HAP-1 (cell line): ENCODE measurements around the gene DMBX1.

Source experiments
- DNase-seq, 2 experiments: peaks; one replicate each; pipeline ENCODE4 v3.0.0-alpha.2; 2016 to 2020; ENCODE audit warnings: low spot score in 2 of 2
- H3K27me3 ChIP-seq: fragments of 250-450 bp; sonication (Bioruptor Pico); 2 replicates; pipeline ENCODE4 v1.5.1; 2020; ENCODE audit warnings: low read depth, mild to moderate bottlenecking, moderate library complexity
- H3K36me3 ChIP-seq: fragments of 250-450 bp; sonication (Bioruptor Pico); replicated peaks from 2 replicates; pipeline ENCODE4 v1.5.1; 2020; ENCODE audit warnings: mild to moderate bottlenecking
- H3K4me1 ChIP-seq: fragments of 250-450 bp; sonication (Bioruptor Pico); 2 replicates; pipeline ENCODE4 v1.5.1; 2020; ENCODE audit warnings: mild to moderate bottlenecking
- H3K4me3 ChIP-seq: fragments of 250-450 bp; sonication (Bioruptor Pico); 2 replicates; pipeline ENCODE4 v1.5.1; 2020; ENCODE audit warnings: mild to moderate bottlenecking, moderate library complexity
- H3K9me3 ChIP-seq: fragments of 250-450 bp; sonication (Bioruptor Pico); 2 replicates; pipeline ENCODE4 v1.5.1; 2020; ENCODE audit warnings: mild to moderate bottlenecking, moderate library complexity
- in situ Hi-C: fragments of 300-500 bp; cut with MboI; formaldehyde crosslinking; loops from 3 replicates; pipeline ENCODE4 v1.14.3; 2020; ENCODE audit warnings: low sequenced_read_pairs, inconsistent platforms, mixed read lengths

The DMBX1 gene

DNA sequence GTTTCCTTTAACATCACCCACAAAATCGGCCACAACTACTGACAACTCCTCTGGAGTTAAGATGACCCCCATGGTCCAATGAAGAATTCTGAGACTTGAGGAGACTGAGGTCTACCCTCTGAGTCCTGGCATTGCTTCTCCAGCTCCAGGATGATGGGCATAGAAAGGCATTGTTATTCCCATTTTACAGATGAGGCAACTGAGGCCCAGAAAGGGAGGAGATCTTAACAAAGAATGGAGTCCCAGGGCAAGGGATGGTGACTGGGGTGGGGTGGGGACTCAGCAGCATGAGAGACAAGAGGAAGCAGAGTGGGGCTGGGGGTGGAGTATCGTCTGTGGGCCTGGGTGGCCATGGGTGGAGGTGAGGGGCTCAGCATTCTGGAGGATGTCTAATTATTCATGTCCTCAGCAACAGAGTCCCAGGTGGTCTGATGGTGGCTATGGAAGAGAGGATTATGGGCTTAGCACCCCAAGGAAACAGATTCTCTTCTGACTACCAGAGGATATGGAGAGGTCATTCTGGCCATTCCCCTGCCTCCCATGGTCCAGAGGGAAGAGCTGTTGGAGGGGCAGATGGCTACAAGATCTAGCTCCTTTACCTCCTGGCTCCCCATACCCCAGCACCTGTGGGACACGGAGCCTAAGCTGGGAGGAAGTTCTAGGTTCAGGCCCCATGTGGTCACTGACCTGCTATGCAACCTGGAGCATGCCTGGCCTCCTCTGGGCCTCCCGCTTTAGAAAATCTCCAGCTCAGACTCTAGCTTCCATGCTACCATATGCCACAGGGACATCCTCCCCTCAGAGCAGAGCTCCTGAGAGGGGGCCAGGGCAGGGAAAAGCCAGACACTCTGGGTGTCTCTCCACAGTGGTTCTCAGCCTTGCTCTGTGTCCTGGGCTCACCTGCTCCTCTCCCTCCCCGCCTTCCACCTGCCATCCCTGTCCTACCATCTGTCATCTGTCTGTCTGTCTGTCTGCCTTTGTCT, 37.4 kb upstream of the DMBX1 start:
- Histone ChIP-seq H3K27me3 (peaks cover 28% of the 10 kb centered on the region), H3K36me3 (no peaks in the 10 kb centered on the region), H3K4me1 (peaks cover 9% of the 10 kb centered on the region; the same call in 1 of the 2 replicates), H3K4me3 (no peak overlapping the region), H3K9me3 (no peaks in the 10 kb centered on the region)
- in situ Hi-C loops = no loop called here
- DNase-seq = no peak

GRCh38 chr1:46452931-46453325, 36.7 kb upstream of the DMBX1 start:
- peaks cover 21% of the 10 kb centered on the region for H3K27me3 ChIP-seq
- no peak overlapping the region for H3K4me3 ChIP-seq
- H3K4me1 ChIP-seq = peaks cover 6% of the 10 kb centered on the region; the same call in 1 of the 2 replicates
- no peaks in the 10 kb centered on the region for H3K9me3 ChIP-seq
- in situ Hi-C loops = no loop called here
- no peak for DNase-seq
- H3K36me3 ChIP-seq = no peaks in the 10 kb centered on the region

DNA sequence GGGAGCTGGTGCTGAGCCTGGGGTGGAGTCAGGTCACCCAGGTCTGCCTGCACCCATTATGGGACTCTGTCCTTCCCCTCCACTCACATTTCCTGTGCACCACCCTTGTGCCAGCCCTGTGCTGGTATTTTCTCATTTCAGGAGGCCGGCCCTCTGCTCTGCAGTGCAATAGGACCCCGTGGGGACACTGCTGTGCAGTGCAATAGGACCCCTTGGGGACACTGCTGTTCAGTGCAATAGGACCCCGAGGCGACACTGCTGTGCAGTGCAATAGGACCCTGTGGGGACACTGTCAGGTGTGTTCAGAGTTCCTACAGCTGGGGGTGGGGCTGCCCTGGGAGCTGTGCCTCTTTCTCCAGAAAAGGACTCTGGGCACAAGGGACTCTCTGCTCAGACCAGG, 36.2 kb upstream of the DMBX1 start:
- in situ Hi-C loops = no loop called here
- H3K4me3 ChIP-seq = no peak overlapping the region
- H3K36me3 ChIP-seq = no peaks in the 10 kb centered on the region
- H3K9me3 ChIP-seq = no peaks in the 10 kb centered on the region
- H3K27me3 ChIP-seq = peaks cover 19% of the 10 kb centered on the region
- no peak for DNase-seq
- peaks cover 3% of the 10 kb centered on the region; the same call in 1 of the 2 replicates for H3K4me1 ChIP-seq

DNA sequence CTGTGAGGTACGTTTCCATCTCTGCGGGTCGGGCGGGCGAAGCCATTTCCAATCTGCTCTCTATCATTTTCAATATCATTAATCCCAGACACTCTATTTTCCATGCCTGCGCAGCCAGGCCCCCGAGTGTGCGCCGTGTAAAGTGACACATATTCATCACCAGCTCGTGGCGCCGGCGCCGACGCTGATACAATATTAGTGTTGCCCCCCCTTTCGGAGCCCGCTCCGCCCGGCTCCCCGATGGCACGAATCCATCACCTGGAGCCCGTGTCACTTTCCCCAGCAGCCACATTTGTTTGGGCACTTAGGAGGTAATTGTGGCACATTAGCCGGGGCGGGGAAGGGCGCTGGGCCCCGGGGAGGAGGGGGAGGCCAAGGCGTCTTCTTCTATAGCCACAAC, 33.7 kb upstream of the DMBX1 start:
- Histone ChIP-seq H3K4me3 (no peak overlapping the region), H3K9me3 (no peaks in the 10 kb centered on the region), H3K4me1 (no peaks in the 10 kb centered on the region), H3K27me3 (peaks cover 25% of the 10 kb centered on the region), H3K36me3 (no peaks in the 10 kb centered on the region)
- DNase-seq = no peak
- in situ Hi-C loops = no loop called here

DNA sequence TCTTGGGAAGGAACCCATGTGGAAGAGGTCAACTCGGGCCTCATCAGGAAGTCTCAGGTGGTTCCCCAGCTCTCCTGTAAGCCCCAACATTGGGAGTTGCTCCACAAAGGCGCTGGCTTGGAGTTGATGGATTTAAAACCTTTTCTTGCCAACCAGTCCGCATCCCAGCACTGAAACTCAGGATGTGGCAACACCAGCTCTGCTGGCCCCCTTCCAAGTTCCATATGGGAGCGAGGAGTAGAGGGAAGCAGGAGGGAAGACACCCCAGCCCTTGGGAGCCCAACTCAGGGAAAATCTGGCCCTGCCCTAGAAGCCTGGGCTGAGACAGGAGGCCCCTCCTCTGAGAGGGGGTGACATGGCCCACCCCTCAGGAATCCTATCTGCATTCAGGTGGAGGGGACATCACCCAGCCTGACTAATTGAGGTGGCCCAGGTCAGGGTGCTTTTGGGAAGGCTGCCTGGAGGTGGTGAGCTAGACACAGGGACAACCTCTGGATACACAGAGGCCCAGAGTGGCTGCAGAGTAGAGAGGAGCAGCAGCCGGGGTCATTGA, 33.1 kb upstream of the DMBX1 start:
- no peaks in the 10 kb centered on the region for H3K4me1 ChIP-seq
- no peaks in the 10 kb centered on the region for H3K36me3 ChIP-seq
- H3K27me3 ChIP-seq = peaks cover 28% of the 10 kb centered on the region
- no peak overlapping the region for H3K4me3 ChIP-seq
- in situ Hi-C loops = no loop called here
- no peak for DNase-seq
- H3K9me3 ChIP-seq = no peaks in the 10 kb centered on the region

- no peak overlapping the region for H3K4me3 ChIP-seq
Measured at GRCh38 chr1:46457178-46457577, 32.5 kb upstream of the DMBX1 start.

GRCh38 chr1:46458190-46458589, 31.4 kb upstream of the DMBX1 start:
- no peaks in the 10 kb centered on the region for H3K9me3 ChIP-seq
- no peaks in the 10 kb centered on the region for H3K4me1 ChIP-seq
- H3K36me3 ChIP-seq = no peaks in the 10 kb centered on the region
- H3K27me3 ChIP-seq = peaks cover 32% of the 10 kb centered on the region
- no peak overlapping the region for H3K4me3 ChIP-seq
- DNase-seq = no peak
- in situ Hi-C loops = no loop called here

More at GRCh38 chr1:46457178-46457577, 32.5 kb upstream of the DMBX1 start:
- in situ Hi-C loops = no loop called here
- Histone ChIP-seq H3K36me3 (no peaks in the 10 kb centered on the region), H3K4me1 (no peaks in the 10 kb centered on the region), H3K27me3 (peaks cover 32% of the 10 kb centered on the region), H3K9me3 (no peaks in the 10 kb centered on the region)
- DNase-seq = no peak

DNA sequence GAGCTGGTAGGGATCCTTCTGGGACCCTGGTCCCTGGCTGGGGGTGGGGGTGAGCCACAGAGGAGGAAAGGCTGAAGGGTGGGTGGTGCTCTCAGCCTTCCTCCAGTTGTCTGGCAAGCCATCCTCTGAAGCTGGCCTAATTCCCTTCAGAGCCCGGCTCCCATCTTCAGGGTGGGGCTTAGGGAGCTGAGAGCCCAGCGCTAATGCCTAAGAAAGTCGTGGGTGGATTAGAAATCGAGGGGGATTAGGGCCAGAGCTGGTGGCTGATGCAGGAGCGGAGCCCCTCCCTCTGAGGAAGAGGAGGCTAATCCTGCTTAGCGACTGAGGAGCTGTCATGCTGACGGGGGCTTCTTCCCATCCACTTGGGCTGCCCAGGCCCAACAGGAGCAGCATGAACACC, 30.8 kb upstream of the DMBX1 start:
- Histone ChIP-seq H3K9me3 (no peaks in the 10 kb centered on the region), H3K36me3 (no peaks in the 10 kb centered on the region), H3K4me1 (no peaks in the 10 kb centered on the region), H3K4me3 (no peak overlapping the region), H3K27me3 (peaks cover 30% of the 10 kb centered on the region)
- no peak for DNase-seq
- in situ Hi-C loops = no loop called here

DNA sequence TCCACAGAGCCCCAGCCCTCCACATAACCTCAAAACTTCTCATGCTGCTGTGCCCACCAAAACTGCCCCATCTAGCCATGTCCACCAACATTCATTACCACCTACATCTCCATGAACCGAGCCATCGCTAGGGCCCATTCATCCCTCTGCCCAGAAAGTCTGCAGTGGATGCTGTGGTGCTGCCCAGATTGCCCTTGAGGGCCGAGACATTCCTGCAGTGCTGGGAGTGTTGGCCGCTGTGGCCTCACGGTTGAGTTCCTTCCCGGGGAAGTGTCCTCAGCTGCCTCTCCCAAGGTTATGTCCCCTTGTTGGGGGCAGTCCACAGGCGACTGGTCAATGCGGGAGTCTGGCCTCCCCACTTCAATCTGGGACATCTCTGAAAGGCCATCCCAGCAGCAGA, 30.3 kb upstream of the DMBX1 start:
- Histone ChIP-seq H3K27me3 (peaks cover 27% of the 10 kb centered on the region), H3K36me3 (no peaks in the 10 kb centered on the region), H3K4me1 (no peaks in the 10 kb centered on the region), H3K4me3 (no peak overlapping the region), H3K9me3 (no peaks in the 10 kb centered on the region)
- DNase-seq = no peak
- in situ Hi-C loops = no loop called here

GRCh38 chr1:46461017-46461808, 28.4 kb upstream of the DMBX1 start:
- peaks cover 24% of the 10 kb centered on the region for H3K27me3 ChIP-seq

GRCh38 chr1:46461809-46462448, 27.7 kb upstream of the DMBX1 start:
- H3K36me3 ChIP-seq = no peaks in the 10 kb centered on the region
- no peak overlapping the region for H3K4me3 ChIP-seq
- in situ Hi-C loops = no loop called here
- no peak for DNase-seq
- H3K4me1 ChIP-seq = peaks cover 4% of the 10 kb centered on the region; the same call in 1 of the 2 replicates
- H3K27me3 ChIP-seq = peaks cover 24% of the 10 kb centered on the region
- no peaks in the 10 kb centered on the region for H3K9me3 ChIP-seq

More at GRCh38 chr1:46461017-46461808, 28.4 kb upstream of the DMBX1 start:
- H3K36me3 ChIP-seq = no peaks in the 10 kb centered on the region
- H3K9me3 ChIP-seq = no peaks in the 10 kb centered on the region
- no peak for DNase-seq
- in situ Hi-C loops = no loop called here
- peaks cover 2% of the 10 kb centered on the region; the same call in 1 of the 2 replicates for H3K4me1 ChIP-seq
- no peak overlapping the region for H3K4me3 ChIP-seq

GRCh38 chr1:46464013-46464548, 25.6 kb upstream of the DMBX1 start:
- Histone ChIP-seq H3K9me3 (no peaks in the 10 kb centered on the region), H3K4me3 (no peak overlapping the region), H3K27me3 (peaks cover 24% of the 10 kb centered on the region), H3K36me3 (no peaks in the 10 kb centered on the region), H3K4me1 (peaks cover 7% of the 10 kb centered on the region; the same call in 1 of the 2 replicates)
- in situ Hi-C loops = no loop called here
- DNase-seq = no peak

DNA sequence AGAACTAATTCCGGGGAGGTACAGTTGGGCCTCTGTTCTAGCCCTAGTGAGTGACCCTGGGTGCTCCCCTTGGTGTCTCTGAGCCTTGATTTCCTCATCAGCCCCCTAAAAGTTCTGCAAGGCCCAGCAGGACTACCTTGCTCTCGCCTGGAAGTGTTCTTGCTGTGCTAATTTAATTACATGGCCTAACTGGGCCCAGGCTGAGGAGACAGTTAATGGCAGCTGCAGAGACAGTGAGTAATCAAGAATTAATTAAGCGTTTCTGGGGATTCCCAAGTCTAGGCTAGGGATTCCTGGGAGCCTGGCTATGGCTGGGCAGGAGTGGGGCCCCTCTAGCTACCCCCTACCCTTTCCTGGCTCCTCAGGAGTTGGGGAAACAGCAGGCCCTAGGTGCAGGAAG, 24.7 kb upstream of the DMBX1 start:
- Histone ChIP-seq H3K36me3 (no peaks in the 10 kb centered on the region), H3K4me1 (peaks cover 7% of the 10 kb centered on the region; the same call in 1 of the 2 replicates), H3K9me3 (no peaks in the 10 kb centered on the region), H3K27me3 (peaks cover 18% of the 10 kb centered on the region), H3K4me3 (no peak overlapping the region)
- no peak for DNase-seq
- in situ Hi-C loops = no loop called here
